HG03439 (cell line): ENCODE results near the gene ITGAE.
"Not testable (repeated sequence)": the region's sequence is repeated elsewhere in the genome, so short reads cannot be mapped to it uniquely, and the experiment has no call there.

Experiments
- ATAC-seq: cut with Tn5 transposase; IDR thresholded peaks from one replicate; pipeline ENCODE4 v1.9.1; 2021; ENCODE audit warnings: mild to moderate bottlenecking, moderate library complexity; ENCODE audit not compliant: unreplicated experiment

Gene ITGAE

GRCh38 chr17:3735515-3735914, 65.5 kb downstream of the ITGAE start:
- no peak for ATAC-seq

GRCh38 chr17:3734911-3735276, 66.1 kb downstream of the ITGAE start:
- not testable (repeated sequence) for ATAC-seq

GRCh38 chr17:3732210-3732621, 68.8 kb downstream of the ITGAE start:
- no peak for ATAC-seq

- no peak for ATAC-seq
Observed at GRCh38 chr17:3730881-3731429, 70.0 kb downstream of the ITGAE start.

GRCh38 chr17:3729881-3730280, 71.1 kb downstream of the ITGAE start:
- ATAC-seq = no peak

- not testable (repeated sequence) for ATAC-seq
Observed at GRCh38 chr17:3728099-3728498, 72.9 kb downstream of the ITGAE start.

GRCh38 chr17:3727041-3727440, 73.9 kb downstream of the ITGAE start:
- ATAC-seq = no peak

- no peak for ATAC-seq
Observed at GRCh38 chr17:3724378-3725077, 76.5 kb downstream of the ITGAE start.

GRCh38 chr17:3723556-3724377, 77.2 kb downstream of the ITGAE start, which contains the start of gene HASPIN:
TSS of gene HASPIN (plus strand) at chr17:3723903. CDS start at chr17:3723936, 33 bp downstream.
- peak; percentile 74 for ATAC-seq

- ATAC-seq = no peak
Observed at GRCh38 chr17:3723188-3723555, 77.8 kb downstream of the ITGAE start.

- ATAC-seq = no peak
Observed at GRCh38 chr17:3722716-3723115, 78.3 kb downstream of the ITGAE start.

- no peak for ATAC-seq
Observed at GRCh38 chr17:3719265-3719664, 81.7 kb downstream of the ITGAE start.

GRCh38 chr17:3718201-3718600, 82.8 kb downstream of the ITGAE start:
- no peak for ATAC-seq

- no peak for ATAC-seq
Observed at GRCh38 chr17:3715296-3715695, 85.7 kb downstream of the ITGAE start.

GRCh38 chr17:3712811-3713463, 88.1 kb downstream of the ITGAE start:
- ATAC-seq = no peak

- peak; percentile 94 for ATAC-seq
Observed at GRCh38 chr17:3710951-3711383, 90.0 kb downstream of the ITGAE start.

- no peak for ATAC-seq
Observed at GRCh38 chr17:3708366-3708765, 92.6 kb downstream of the ITGAE start.

GRCh38 chr17:3705718-3705984, 95.3 kb downstream of the ITGAE start:
- not testable (repeated sequence) for ATAC-seq

- ATAC-seq = no peak
Observed at GRCh38 chr17:3704931-3705717, 95.9 kb downstream of the ITGAE start.

GRCh38 chr17:3702041-3702539, 98.9 kb downstream of the ITGAE start:
- ATAC-seq = not testable (repeated sequence)

GRCh38 chr17:3699951-3700350, 101.0 kb downstream of the ITGAE start:
- ATAC-seq = no peak
